ENCODE measurements around the gene MICAL3. TPM values are rescaled to one million over a fixed set of nuclear protein-coding genes. Genes with fewer than 3 reads are reported as not detected.
A peak's percentile ranks its signal among the peaks of the same experiment; 100 is the strongest.
"Not testable (repeated sequence)": the region's sequence is repeated elsewhere in the genome, so short reads cannot be mapped to it uniquely, and the experiment has no call there.

The MICAL3 gene
- total RNA-seq, 1 donor from 2014 or later: 36.9 TPM

GRCh38 chr22:18058371-18059093, 34.2 kb upstream of the MICAL3 start:
- DNase-seq (ENCODE audit: low spot score in 2 of 2): no peak
- no peaks in the 10 kb centered on the region for H3K9me3 ChIP-seq
- H3K27ac ChIP-seq: peak overlapping the region; percentile 74 to 85
- H3K27me3 ChIP-seq: no peaks in the 10 kb centered on the region
- no peak for TF ChIP-seq CTCF (IDR thresholded peaks at IDR 0.05)
- intact Hi-C loops (cut with DNase I): loop anchor here (5.0 kb wide), 1 partner anchor 431 kb away; the partner anchor contains the start of gene ATP6V1E1
- H3K36me3 ChIP-seq: no peaks in the 10 kb centered on the region
- peaks cover 17 to 30% of the 10 kb centered on the region in 2 donors for H3K4me1 ChIP-seq
- H3K4me3 ChIP-seq: no peak overlapping the region

GRCh38 chr22:18057568-18058209, 33.3 kb upstream of the MICAL3 start:
- no peak overlapping the region for H3K4me3 ChIP-seq
- H3K27ac ChIP-seq: peak overlapping the region; percentile 85
- intact Hi-C loops (cut with DNase I): loop anchor here (5.0 kb wide), 1 partner anchor 430 kb away; the partner anchor contains the start of gene ATP6V1E1
- TF ChIP-seq CTCF (IDR thresholded peaks at IDR 0.05): no peak
- peaks cover 17 to 30% of the 10 kb centered on the region in 2 donors for H3K4me1 ChIP-seq
- no peaks in the 10 kb centered on the region for H3K9me3 ChIP-seq
- H3K27me3 ChIP-seq: no peaks in the 10 kb centered on the region
- no peaks in the 10 kb centered on the region for H3K36me3 ChIP-seq
- peak; percentile 87 to 97 for DNase-seq (ENCODE audit: low spot score in 2 of 2)

DNA sequence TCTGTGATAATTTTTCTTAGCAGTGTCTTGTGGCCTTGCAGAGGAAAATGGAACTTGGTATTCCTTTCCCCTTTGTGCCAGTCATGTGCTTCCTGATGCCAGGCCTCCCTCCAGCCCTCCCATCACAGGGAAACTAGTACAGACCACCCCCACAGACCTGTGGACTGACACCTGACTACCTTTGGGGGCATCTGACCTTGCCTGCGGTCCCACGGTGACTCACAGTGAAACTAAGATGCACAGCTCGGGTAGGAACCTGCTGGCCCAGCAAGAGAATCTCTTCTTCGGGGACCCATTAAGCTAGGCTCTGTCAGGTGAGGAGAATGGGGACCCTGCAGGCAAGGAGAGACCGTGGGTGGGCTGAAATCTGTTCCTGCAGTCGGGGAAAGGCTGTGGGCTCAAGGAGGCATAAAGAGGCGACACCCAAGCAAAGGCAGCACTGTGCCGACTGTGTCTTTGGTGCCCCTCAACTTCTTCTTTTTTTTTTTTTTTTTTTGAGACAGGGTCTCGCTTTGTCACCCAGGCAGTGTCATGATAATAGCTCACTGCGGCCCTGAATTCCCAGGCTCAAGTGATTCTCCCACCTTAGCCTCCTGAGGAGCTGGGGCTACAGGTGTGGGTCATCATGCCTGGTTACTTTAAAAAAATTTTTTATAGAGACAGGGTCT, 32.6 kb upstream of the MICAL3 start:
- Histone ChIP-seq H3K27me3 (no peaks in the 10 kb centered on the region), H3K9me3 (no peaks in the 10 kb centered on the region), H3K4me1 (peaks cover 17 to 30% of the 10 kb centered on the region in 2 donors), H3K4me3 (no peak overlapping the region), H3K36me3 (peaks cover 0 to 2% of the 10 kb centered on the region in 2 donors), H3K27ac (peak overlapping the region; percentile 85)
- no peak for DNase-seq (ENCODE audit: low spot score in 2 of 2)
- TF ChIP-seq CTCF (IDR thresholded peaks at IDR 0.05): no peak
- intact Hi-C loops (cut with DNase I): loop anchor here (5.0 kb wide), 1 partner anchor 430 kb away; the partner anchor contains the start of gene ATP6V1E1

- peak in 1 of 2 donors; percentile 70 for DNase-seq (ENCODE audit: low spot score in 2 of 2)
- peaks cover 17 to 28% of the 10 kb centered on the region in 2 donors for H3K4me1 ChIP-seq
- H3K36me3 ChIP-seq: peaks cover 0 to 2% of the 10 kb centered on the region in 2 donors
- H3K27me3 ChIP-seq: no peaks in the 10 kb centered on the region
- no peak for TF ChIP-seq CTCF (IDR thresholded peaks at IDR 0.05)
- intact Hi-C loops (cut with DNase I): loop anchor here (5.0 kb wide), 1 partner anchor 429 kb away; the partner anchor contains the start of gene ATP6V1E1
- H3K4me3 ChIP-seq: no peak overlapping the region
- H3K9me3 ChIP-seq: no peaks in the 10 kb centered on the region
- H3K27ac ChIP-seq: peak overlapping the region; percentile 85
Measured at GRCh38 chr22:18056161-18056666, 31.9 kb upstream of the MICAL3 start.

DNA sequence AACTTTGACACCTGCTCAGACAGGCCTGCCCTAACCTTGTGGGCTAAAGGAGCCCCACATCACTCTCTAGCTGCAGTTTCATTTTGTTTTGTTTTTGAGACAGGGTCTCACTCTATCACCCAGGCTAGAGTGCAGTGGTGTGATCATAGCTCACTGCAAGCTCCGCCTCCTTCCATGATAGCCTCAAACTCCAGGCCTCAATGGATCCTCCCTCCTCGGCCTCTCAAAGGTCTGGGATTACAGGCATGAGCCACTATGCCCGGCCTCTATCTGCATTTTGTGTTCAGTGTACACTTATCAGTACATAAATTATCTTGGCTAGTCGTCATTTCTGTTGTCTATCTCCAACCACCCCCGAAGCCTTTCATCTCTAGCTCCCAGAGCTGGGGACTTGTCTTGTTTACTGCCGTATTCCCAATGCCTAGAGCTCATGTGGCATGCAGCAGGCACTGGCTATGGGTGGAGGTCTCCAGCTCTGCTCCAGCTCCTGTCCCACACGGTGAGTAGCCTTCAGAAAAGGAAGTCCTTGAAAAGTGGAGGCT, 31.3 kb upstream of the MICAL3 start:
- peak overlapping the region; percentile 85 for H3K27ac ChIP-seq
- no peak overlapping the region for H3K4me3 ChIP-seq
- DNase-seq (ENCODE audit: low spot score in 2 of 2): no peak
- intact Hi-C loops (cut with DNase I): loop anchor here (5.0 kb wide), 1 partner anchor 428 kb away; the partner anchor contains the start of gene ATP6V1E1
- H3K27me3 ChIP-seq: no peaks in the 10 kb centered on the region
- TF ChIP-seq CTCF (IDR thresholded peaks at IDR 0.05): no peak
- no peaks in the 10 kb centered on the region for H3K9me3 ChIP-seq
- H3K4me1 ChIP-seq: peaks cover 17 to 26% of the 10 kb centered on the region in 2 donors
- peaks cover 0 to 2% of the 10 kb centered on the region in 2 donors for H3K36me3 ChIP-seq

GRCh38 chr22:18053216-18053946, 29.0 kb upstream of the MICAL3 start:
- H3K27ac ChIP-seq; H3K36me3 ChIP-seq; H3K4me3 ChIP-seq; H3K27me3 ChIP-seq; H3K9me3 ChIP-seq; intact Hi-C loops (cut with DNase I); DNase-seq (ENCODE audit: low spot score in 2 of 2): not testable (repeated sequence)
- peaks cover 17 to 25% of the 10 kb centered on the region in 2 donors for H3K4me1 ChIP-seq

GRCh38 chr22:18051113-18051512, 26.8 kb upstream of the MICAL3 start:
- H3K9me3 ChIP-seq; H3K36me3 ChIP-seq; H3K27ac ChIP-seq; intact Hi-C loops (cut with DNase I); H3K4me1 ChIP-seq; DNase-seq (ENCODE audit: low spot score in 2 of 2); H3K27me3 ChIP-seq; H3K4me3 ChIP-seq: not testable (repeated sequence)

Measured in ascending aorta (tissue), 2 donors.